ENCODE results near the gene STK39.
"Not testable (repeated sequence)": the region's sequence is repeated elsewhere in the genome, so short reads cannot be mapped to it uniquely, and the experiment has no call there.

Gene STK39

GRCh38 chr2:168247341-168248261 is at the start of gene STK39:
Gene STK39 (minus strand): TSS chr2:168247595. CDS start chr2:168247435, 160 bp downstream.
- peak; percentile 79 to 85 for DNase-seq

- DNase-seq: no peak
These were observed 47.7 kb upstream of the STK39 start for GRCh38 chr2:168295051-168295450.

GRCh38 chr2:168294409-168294808 is 47.0 kb upstream of the STK39 start:
- DNase-seq: no peak

GRCh38 chr2:168293766-168294165 is 46.4 kb upstream of the STK39 start:
- DNase-seq: no peak

GRCh38 chr2:168290391-168290790 is 43.0 kb upstream of the STK39 start:
- DNase-seq: no peak

- no peak for DNase-seq
These were observed 42.5 kb upstream of the STK39 start for GRCh38 chr2:168289880-168290279.

- no peak for DNase-seq
These were observed 39.1 kb upstream of the STK39 start for GRCh38 chr2:168286535-168286934.

- no peak for DNase-seq
These were observed 31.1 kb upstream of the STK39 start for GRCh38 chr2:168278424-168278888.

- DNase-seq: no peak
These were observed 29.9 kb upstream of the STK39 start for GRCh38 chr2:168277276-168277675.

GRCh38 chr2:168272225-168272624 is 24.8 kb upstream of the STK39 start:
- DNase-seq: no peak

- DNase-seq: not testable (repeated sequence)
These were observed 15.5 kb upstream of the STK39 start for GRCh38 chr2:168262926-168263325.

GRCh38 chr2:168256448-168256847 is 9.1 kb upstream of the STK39 start:
- DNase-seq: no peak

- DNase-seq: no peak
These were observed 8.5 kb upstream of the STK39 start for GRCh38 chr2:168255866-168256265.

GRCh38 chr2:168255103-168255502 is 7.7 kb upstream of the STK39 start:
- no peak for DNase-seq

GRCh38 chr2:168254158-168254935 is 7.0 kb upstream of the STK39 start:
- DNase-seq: no peak

GRCh38 chr2:168253379-168253778 is 6.0 kb upstream of the STK39 start:
- no peak for DNase-seq

GRCh38 chr2:168252976-168253375 is 5.6 kb upstream of the STK39 start:
- DNase-seq: no peak

GRCh38 chr2:168246483-168247340 is 683 bp downstream of the STK39 start:
- DNase-seq: peak; percentile 78 to 81

GRCh38 chr2:168246072-168246482 is 1.3 kb downstream of the STK39 start:
- DNase-seq: no peak

- DNase-seq: no peak
These were observed 2.1 kb downstream of the STK39 start for GRCh38 chr2:168245074-168245825.

- DNase-seq: peak; percentile 57 to 65
These were observed 3.1 kb downstream of the STK39 start for GRCh38 chr2:168244318-168244717.

GRCh38 chr2:168243061-168243460 is 4.3 kb downstream of the STK39 start:
- DNase-seq: no peak
